HL-60/S4 treated with retinoic acid at 250 ng/mL for 4 days and 3 days (cell line): ENCODE results near the gene SNX22.

Experiments
- in situ Hi-C: fragments of 300-500 bp; cut with MboI; formaldehyde crosslinking; loops from 2 replicates; pipeline ENCODE4 v1.7.0; 2022; ENCODE audit warnings: low sequenced_read_pairs

SNX22 gene

GRCh38 chr15:64155802-64156651 lies 4.5 kb downstream of the SNX22 start:
- in situ Hi-C loops = no loop called here

GRCh38 chr15:64156652-64157331 lies 5.3 kb downstream of the SNX22 start:
- in situ Hi-C loops = no loop called here

- in situ Hi-C loops = no loop called here
Measured at GRCh38 chr15:64157599-64158125, 6.1 kb downstream of the SNX22 start.

GRCh38 chr15:64158363-64159134 lies 7.0 kb downstream of the SNX22 start:
- in situ Hi-C loops = no loop called here

GRCh38 chr15:64161688-64162477 lies 10.4 kb downstream of the SNX22 start:
- in situ Hi-C loops = no loop called here

- in situ Hi-C loops = no loop called here
Measured at GRCh38 chr15:64162478-64162868, 10.9 kb downstream of the SNX22 start.

GRCh38 chr15:64162869-64163658 lies 11.5 kb downstream of the SNX22 start, which contains the start of gene PPIB:
TSS of gene PPIB (minus strand) at chr15:64163022. CDS start at chr15:64162986, 36 bp downstream.
- in situ Hi-C loops = no loop called here

- in situ Hi-C loops = no loop called here
Measured at GRCh38 chr15:64163659-64164362, 12.3 kb downstream of the SNX22 start.

GRCh38 chr15:64164436-64164835 lies 12.9 kb downstream of the SNX22 start:
- in situ Hi-C loops = no loop called here

- in situ Hi-C loops = no loop called here
Measured at GRCh38 chr15:64166102-64166890, 14.8 kb downstream of the SNX22 start.

- in situ Hi-C loops = no loop called here
Measured at GRCh38 chr15:64180235-64180824, 28.8 kb downstream of the SNX22 start.

GRCh38 chr15:64182859-64183370 lies 31.4 kb downstream of the SNX22 start:
- in situ Hi-C loops = no loop called here

GRCh38 chr15:64185146-64185911 lies 33.8 kb downstream of the SNX22 start:
- in situ Hi-C loops = no loop called here

GRCh38 chr15:64187396-64188191 lies 36.1 kb downstream of the SNX22 start:
- in situ Hi-C loops = no loop called here

- in situ Hi-C loops = no loop called here
Measured at GRCh38 chr15:64191971-64192830, 40.7 kb downstream of the SNX22 start.
